Small intestine (tissue), 7 donors: ENCODE measurements around the gene C1QTNF3. TPM values are rescaled to one million over a fixed set of nuclear protein-coding genes. Genes with fewer than 3 reads are reported as not detected.
"Not testable (repeated sequence)": the region's sequence is repeated elsewhere in the genome, so short reads cannot be mapped to it uniquely, and the experiment has no call there.

ENCODE experiments used
- DNase-seq, 2 donors: peaks; one replicate each; pipeline versions ENCODE4 v3.0.0 to v3.0.0-alpha.2; 2013
- FAIRE-seq: peaks from 2 replicates; lab custom pipeline; 2012; peaks lifted over from hg19 to GRCh38; lab: Jason Lieb, UNC
- H3K27ac ChIP-seq, 3 donors: one replicate each; pipeline ENCODE4 v1.5.1; 2013; ENCODE audit warnings: low read length in 2 of 3, mild to moderate bottlenecking in 2 of 3, control low read depth in 1 of 3, inconsistent platforms in 1 of 3, low read depth in 1 of 3, moderate library complexity in 1 of 3
- H3K27me3 ChIP-seq, 3 donors: one replicate each; pipeline ENCODE4 v1.6.1; 2013; ENCODE audit warnings: low read length in 3 of 3, inconsistent platforms in 1 of 3; ENCODE audit not compliant: control insufficient read depth in 3 of 3, insufficient read depth in 3 of 3
- H3K36me3 ChIP-seq, 3 donors: one replicate each; pipeline ENCODE4 v1.6.1; 2013; ENCODE audit warnings: low read length in 3 of 3, inconsistent platforms in 1 of 3, low read depth in 1 of 3, mild to moderate bottlenecking in 1 of 3, moderate library complexity in 1 of 3; ENCODE audit not compliant: control insufficient read depth in 3 of 3, insufficient read depth in 2 of 3
- H3K4me1 ChIP-seq, 3 donors: one replicate each; pipeline ENCODE4 v1.6.1; 2013; ENCODE audit warnings: low read length in 2 of 3, inconsistent platforms in 1 of 3, low read depth in 1 of 3, mild to moderate bottlenecking in 1 of 3, moderate library complexity in 1 of 3; ENCODE audit not compliant: control insufficient read depth in 3 of 3, insufficient read depth in 2 of 3
- H3K4me3 ChIP-seq, 3 donors: one replicate each; pipeline ENCODE4 v1.5.1; 2013; ENCODE audit warnings: low read length in 3 of 3, control low read depth in 1 of 3, inconsistent platforms in 1 of 3, low read depth in 1 of 3, mild to moderate bottlenecking in 1 of 3, moderate library complexity in 1 of 3
- H3K9me3 ChIP-seq, 2 donors: one replicate each; pipeline ENCODE4 v1.6.1; 2013; ENCODE audit warnings: low read depth in 1 of 2, low read length in 1 of 2; ENCODE audit not compliant: control insufficient read depth in 2 of 2, insufficient read depth in 1 of 2
- WGBS, 3 donors: extraction: QIAGEN DNeasy Blood & Tissue Kit; methylation state at CpG; one replicate each; pipeline ENCODE4 v1.1.7; 2013; 5-methylcytosine and 5-hydroxymethylcytosine counted together
- polyA plus RNA-seq, 4 donors: library from polyadenylated mRNA; stranded (reverse) in 3 of 4; unstranded in 1 of 4; fragments of 200-250 nt in 3 of 4; fragments of 120-200 nt in 1 of 4; gene quantifications; one replicate each; pipeline versions ENCODE4 v1.2.1 to v1.2.3, GENCODE V29; 2013
- donor health status: healthy with polysubstance abuse.
- donor health status: control.
- donor health status: control.
- donor health status: Bipolar disorder and iron deficiency.
- donor health status: healthy.

C1QTNF3 gene
- polyA plus RNA-seq, 4 donors: 0.54 to 47.0 (median 3.5) TPM

DNA sequence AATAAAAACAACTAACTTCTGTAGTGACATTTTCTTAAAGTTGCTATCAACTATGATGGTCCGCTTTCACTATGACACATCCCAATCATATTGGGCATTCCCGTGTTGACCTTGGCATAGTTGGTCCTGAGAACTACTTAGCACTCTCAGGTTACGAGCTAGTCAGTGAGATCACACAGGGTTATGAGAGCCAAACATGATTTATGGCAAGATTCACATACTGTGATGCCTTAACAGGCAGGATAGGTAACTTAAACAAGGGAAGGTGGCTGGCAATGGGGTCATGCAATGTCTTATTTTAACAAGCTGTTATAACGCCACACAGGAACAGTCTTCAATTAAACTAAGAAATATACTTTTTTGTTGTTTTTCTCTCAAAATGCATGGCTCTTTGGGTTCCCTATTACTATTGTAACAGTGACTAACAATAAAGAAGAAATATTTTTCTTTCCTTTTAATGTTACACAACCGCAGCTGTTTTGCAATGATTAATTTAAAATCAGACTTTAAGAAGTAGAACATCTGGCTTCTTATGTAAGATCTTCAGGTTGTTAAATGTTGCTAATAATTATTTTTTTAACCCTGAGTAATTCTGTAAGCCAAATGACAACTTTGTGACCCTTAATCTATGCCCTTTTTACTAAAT, 33.8 kb upstream of the C1QTNF3 start:
- 81 to 93% (median 86%) methylated on average over 2 of the region's 5 CpGs for WGBS, 3 donors
- H3K4me1 ChIP-seq, H3K9me3 ChIP-seq, H3K4me3 ChIP-seq, H3K36me3 ChIP-seq, DNase-seq, H3K27me3 ChIP-seq, H3K27ac ChIP-seq, FAIRE-seq: not testable (repeated sequence)

- H3K4me3 ChIP-seq, DNase-seq, H3K36me3 ChIP-seq, H3K27me3 ChIP-seq, FAIRE-seq, H3K27ac ChIP-seq, H3K4me1 ChIP-seq, H3K9me3 ChIP-seq: not testable (repeated sequence)
- 87 to 96% (median 94%) methylated on average over 3 of the region's 3 CpGs for WGBS, 3 donors
Observed at GRCh38 chr5:34074472-34074871, 31.5 kb upstream of the C1QTNF3 start.

DNA sequence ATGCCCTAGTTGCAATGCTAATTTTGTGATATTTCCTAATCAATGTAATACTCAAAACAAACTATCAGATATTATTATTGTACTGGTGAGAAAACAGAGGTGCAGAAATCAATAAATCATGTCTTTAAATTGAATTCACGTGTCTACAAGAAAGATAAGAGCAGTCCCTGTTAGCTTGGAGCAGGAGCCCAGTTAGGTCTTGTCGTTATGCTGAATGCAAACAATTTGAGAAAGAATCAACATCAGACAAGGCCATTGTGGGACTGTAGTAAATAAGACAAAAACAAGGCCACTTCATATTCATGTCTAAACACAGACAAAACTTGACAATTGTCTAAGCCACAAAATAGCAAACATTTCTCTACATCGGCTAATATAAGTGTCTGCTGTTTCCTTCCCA, 31.1 kb upstream of the C1QTNF3 start:
- not testable (repeated sequence) for H3K36me3 ChIP-seq, FAIRE-seq, H3K27ac ChIP-seq, H3K4me3 ChIP-seq, H3K4me1 ChIP-seq, H3K27me3 ChIP-seq, DNase-seq, H3K9me3 ChIP-seq
- 75 to 88% (median 82%) methylated on average over 2 of the region's 3 CpGs for WGBS, 3 donors

- 92 to 94% (median 92%) methylated on average over 3 of the region's 3 CpGs for WGBS, 3 donors
- H3K4me1 ChIP-seq, H3K9me3 ChIP-seq, FAIRE-seq, H3K4me3 ChIP-seq, H3K36me3 ChIP-seq, H3K27ac ChIP-seq, H3K27me3 ChIP-seq, DNase-seq: not testable (repeated sequence)
Observed at GRCh38 chr5:34070626-34071025, 27.6 kb upstream of the C1QTNF3 start.

DNA sequence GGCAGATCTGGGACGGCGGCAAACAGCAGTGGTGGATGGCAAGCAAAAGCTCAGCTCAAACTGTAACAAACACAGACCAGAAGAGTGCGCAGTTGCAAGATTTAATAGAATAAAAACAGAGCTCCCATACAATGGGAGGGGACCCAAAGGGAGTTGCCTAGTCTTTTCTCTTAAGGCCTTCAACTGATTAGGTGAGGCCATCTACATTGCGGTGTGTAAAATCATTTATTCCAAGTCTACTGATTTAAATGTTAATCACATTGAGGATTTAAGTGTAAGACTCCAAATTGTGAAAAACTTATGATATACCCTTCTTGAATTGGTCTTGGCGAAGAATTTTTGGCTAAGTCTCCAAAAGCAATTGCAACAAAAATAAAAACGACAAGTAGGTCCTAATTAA, 21.6 kb upstream of the C1QTNF3 start:
- Histone ChIP-seq H3K27ac (no peak overlapping the region), H3K4me3 (no peak overlapping the region), H3K9me3 (peaks cover 0 to 9% of the 10 kb centered on the region in 2 donors), H3K27me3 (no peaks in the 10 kb centered on the region), H3K4me1 (peaks cover 0 to 9% (median 0%) of the 10 kb centered on the region in 3 donors), H3K36me3 (peaks cover 0 to 15% (median 0%) of the 10 kb centered on the region in 3 donors)
- WGBS, 3 donors: 96 to 97% (median 97%) methylated on average over 6 of the region's 6 CpGs
- DNase-seq: no peak
- FAIRE-seq: no peak

DNA sequence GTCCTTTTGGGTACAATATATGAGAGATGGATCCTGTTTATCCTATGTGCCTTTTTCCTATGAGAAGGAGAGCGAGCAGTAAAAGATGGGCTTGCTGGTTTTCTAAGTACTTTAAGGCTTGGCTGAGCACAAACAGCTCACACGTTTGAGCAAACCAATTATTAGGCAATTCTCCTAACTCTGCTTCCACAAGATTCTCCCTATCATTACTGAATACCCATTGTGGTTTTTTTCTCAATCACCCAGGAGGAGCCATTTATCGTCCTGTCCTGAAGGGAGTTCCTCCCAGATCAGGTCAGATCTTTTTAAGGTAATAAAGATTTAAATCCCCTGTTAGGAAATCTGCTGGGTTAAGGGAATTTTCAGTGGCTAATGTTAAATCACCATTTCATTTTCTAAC, 19.4 kb upstream of the C1QTNF3 start:
- peaks cover 0 to 9% (median 0%) of the 10 kb centered on the region in 3 donors for H3K4me1 ChIP-seq
- peaks cover 0 to 21% (median 2%) of the 10 kb centered on the region in 3 donors for H3K36me3 ChIP-seq
- H3K9me3 ChIP-seq: peaks cover 0 to 9% of the 10 kb centered on the region in 2 donors
- H3K27ac ChIP-seq: peak overlapping the region in 1 of 3 donors; percentile 26
- DNase-seq (peak in 1 of 2 donors; percentile 28), FAIRE-seq (no peak)
- no peaks in the 10 kb centered on the region for H3K27me3 ChIP-seq
- WGBS, 3 donors: 89 to 94% (median 92%) methylated on average over 3 of the region's 3 CpGs
- no peak overlapping the region for H3K4me3 ChIP-seq

DNA sequence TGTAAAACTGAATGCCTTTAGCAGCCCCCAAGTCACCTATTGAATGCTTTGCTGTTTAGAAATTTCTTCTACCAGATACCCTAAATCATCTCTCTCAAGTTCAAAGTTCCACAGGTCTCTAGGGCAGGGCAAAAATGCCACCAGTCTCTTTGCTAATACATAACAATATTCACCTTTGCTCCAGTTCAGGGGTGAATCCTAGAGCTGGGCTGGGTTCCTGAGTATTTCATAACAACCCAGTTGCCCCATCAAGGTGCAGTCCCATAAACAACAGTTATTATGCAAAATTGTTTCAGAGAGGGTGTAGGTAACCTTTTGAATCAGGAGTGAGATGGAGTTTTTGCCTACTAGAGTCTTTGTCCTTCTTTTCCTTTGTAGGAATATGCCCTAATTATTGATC, 19.0 kb upstream of the C1QTNF3 start:
- peak; percentile 54 to 70 for DNase-seq
- Histone ChIP-seq H3K4me3 (no peak overlapping the region), H3K27ac (peak overlapping the region in 1 of 3 donors; percentile 26), H3K27me3 (no peaks in the 10 kb centered on the region), H3K36me3 (peaks cover 0 to 21% (median 2%) of the 10 kb centered on the region in 3 donors), H3K4me1 (peaks cover 0 to 9% (median 0%) of the 10 kb centered on the region in 3 donors), H3K9me3 (peaks cover 0 to 9% of the 10 kb centered on the region in 2 donors)
- no peak for FAIRE-seq

GRCh38 chr5:34059977-34060376, 17.0 kb upstream of the C1QTNF3 start:
- no peak for FAIRE-seq
- WGBS, 3 donors: 98 to 100% (median 98%) methylated on average over 1 of the region's 1 CpG

More at GRCh38 chr5:34059977-34060376, 17.0 kb upstream of the C1QTNF3 start:
- Histone ChIP-seq H3K4me3 (no peak overlapping the region), H3K36me3 (peaks cover 0 to 21% (median 2%) of the 10 kb centered on the region in 3 donors), H3K4me1 (peaks cover 0 to 9% (median 0%) of the 10 kb centered on the region in 3 donors), H3K27me3 (no peaks in the 10 kb centered on the region), H3K9me3 (peaks cover 0 to 4% of the 10 kb centered on the region in 2 donors), H3K27ac (peak overlapping the region in 1 of 3 donors; percentile 18)
- peak in 1 of 2 donors; percentile 55 for DNase-seq
